ENCODE measurements around the gene SLC2A11.
A peak's percentile ranks its signal among the peaks of the same experiment; 100 is the strongest.

Gene SLC2A11

DNA sequence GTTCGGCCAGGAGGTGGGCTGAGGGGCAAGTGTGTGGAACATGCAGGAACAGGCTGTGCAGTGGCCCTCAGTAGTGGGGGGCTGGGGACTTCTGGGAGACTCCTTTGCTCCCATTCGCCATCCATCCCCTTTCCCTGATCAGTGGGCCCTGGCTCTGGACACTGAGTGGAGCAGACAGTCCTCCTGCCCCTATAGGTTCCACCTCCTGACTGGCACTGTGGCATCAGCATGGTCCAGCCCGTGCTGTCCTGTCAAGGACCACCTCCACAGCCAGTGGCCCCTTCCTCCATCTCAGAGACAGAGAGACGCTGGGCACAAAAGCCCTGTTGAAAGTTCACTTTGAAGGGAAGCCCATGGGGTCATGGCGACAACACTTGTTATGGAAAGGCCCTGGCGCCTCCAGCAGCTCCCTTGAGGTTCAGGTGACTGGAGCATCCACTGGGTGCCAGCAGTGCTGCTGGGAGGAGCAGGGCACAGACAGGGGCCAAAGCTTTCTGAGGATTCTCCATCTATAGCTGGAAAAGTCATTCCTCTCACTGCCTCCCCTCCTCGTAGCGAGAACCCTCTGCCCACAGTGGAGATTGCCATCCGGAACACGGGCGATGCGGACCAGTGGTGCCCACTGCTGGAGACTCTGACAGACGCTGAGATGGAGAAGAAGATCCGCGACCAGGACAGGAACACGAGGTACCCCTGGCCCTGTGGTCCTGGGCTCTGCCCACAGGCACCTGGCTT lies 24.5 kb upstream of the SLC2A11 start:
- no peak for DNase-seq

GRCh38 chr22:23833911-23834317 lies 23.8 kb upstream of the SLC2A11 start:
- no peak for DNase-seq

GRCh38 chr22:23834406-23834792 lies 23.3 kb upstream of the SLC2A11 start:
- no peak for DNase-seq

- no peak for DNase-seq
These were observed 22.7 kb upstream of the SLC2A11 start for GRCh38 chr22:23834793-23835483.

- DNase-seq: no peak
These were observed 22.1 kb upstream of the SLC2A11 start for GRCh38 chr22:23835484-23836144.

DNA sequence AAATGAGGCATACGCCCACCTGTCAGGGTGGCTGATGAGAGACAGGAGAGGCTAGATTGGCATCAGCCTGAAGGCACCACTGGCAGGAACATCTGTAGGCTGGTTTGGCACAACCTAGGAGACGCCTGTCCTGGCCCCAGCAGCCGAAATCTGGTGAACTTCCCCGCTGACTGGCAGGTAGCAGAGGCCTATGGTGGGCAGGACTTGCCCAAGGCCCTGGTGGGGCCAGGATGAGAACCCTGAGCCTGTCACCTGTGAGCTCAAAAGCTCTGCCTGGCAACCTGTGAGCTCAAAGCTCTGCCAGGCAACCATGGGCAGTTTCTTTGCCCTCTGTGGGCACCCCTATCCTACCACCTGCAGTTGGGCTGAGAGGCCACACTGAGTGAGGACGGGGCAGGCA lies 21.4 kb upstream of the SLC2A11 start:
- no peak for DNase-seq

DNA sequence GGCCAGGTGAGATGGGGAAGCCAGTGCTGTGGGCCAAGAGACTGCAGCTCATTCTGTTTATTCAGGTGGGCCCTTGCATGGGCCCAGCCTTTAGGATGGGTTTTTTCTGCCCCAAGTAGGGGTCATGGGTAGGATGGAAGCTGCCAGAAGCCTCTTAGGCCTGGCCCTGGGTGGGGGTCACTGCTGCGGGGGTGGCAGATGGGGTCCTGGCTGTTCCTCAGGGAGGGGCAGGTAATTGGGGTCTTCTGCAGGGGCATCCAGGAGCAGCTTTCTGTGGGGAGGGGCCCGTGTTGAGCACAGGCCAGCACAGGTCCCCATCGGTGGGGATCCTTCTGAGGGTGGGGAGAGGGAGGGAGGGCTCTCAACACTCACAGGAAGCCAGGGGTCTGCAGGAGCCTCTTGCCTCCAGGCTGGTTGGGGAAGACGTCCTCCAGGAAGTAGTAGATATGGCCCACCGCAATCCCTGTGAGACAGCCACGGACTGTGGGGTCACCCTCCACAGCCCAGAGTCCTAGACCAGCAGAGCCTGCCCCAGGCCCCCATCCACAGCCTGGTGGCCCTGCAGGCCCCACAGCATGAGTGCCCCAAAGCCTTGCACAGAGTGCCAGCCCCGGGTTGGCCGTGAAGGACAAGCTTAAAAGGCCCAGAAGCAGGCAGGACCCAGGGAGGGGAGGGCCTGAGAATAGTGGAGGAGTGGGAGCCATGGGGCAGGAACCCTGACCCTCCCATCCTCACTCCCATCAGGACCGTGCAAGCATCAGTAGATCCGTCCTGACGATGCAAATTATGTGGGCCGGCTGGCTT lies 20.8 kb upstream of the SLC2A11 start:
- DNase-seq: no peak

DNA sequence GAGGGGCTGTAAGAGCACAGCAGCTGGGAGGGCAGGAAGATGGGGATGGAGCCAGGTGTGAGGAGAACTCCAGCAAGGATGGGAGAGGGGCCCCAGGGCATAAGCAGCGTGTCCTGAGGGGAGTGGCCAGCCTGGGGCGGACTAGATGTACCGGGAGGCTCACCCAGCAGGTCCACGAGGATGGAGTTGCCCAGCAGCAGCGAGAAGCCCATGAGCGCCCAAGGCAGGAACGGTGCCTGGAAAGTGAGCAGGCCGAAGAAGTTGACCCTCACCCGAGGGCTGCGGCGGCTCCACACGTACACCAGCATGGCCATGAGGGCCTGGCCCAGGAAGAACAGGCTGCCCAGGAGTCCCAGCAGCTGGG lies 20.2 kb upstream of the SLC2A11 start:
- DNase-seq: no peak

- no peak for DNase-seq
These were observed 19.6 kb upstream of the SLC2A11 start for GRCh38 chr22:23837911-23838680.

DNA sequence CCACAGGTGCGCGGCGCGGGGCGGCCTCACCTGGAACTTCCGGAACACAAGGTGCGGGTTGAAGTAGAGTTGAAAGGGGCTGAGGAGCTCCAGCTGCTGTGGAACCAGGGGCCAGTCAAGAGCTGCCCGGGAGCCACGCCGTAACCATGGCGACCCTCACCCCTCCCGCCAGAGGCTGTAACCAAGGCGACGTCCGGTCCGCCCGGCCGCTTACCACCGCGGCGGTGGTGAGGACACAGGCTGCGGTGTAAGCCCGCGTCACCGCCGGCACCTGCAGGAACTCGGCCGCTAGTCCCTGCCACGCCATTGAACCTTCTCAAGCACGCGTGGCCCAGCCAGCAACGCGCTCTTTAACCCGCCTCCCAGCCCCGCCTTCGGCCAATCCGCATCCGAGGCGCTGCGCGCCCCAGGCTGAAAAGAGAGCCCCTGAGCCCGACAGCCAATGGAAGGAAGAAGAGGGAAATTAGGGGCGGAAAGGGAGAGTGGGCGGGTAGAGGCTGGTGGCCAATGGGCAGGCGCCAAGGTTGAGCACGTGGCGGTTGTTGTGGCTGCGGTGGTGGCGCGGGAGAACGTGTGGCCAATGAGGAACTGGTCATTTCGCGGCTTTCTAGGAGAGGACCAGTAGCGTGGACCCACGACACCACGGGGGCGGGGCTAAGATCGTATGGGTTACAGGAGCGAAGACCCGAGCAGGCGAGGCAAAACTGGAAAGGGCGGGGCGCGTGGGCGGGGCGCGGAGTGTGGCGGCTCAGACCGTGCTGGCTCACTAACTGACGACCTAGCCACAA lies 18.8 kb upstream of the SLC2A11 start, which contains the start of gene DERL3:
TSS of gene DERL3 (minus strand) at position 326 of the 788 bp plus-strand sequence. CDS start at position 307, 19 bp downstream.
- peak; percentile 98 for DNase-seq

GRCh38 chr22:23840026-23840425 lies 17.6 kb upstream of the SLC2A11 start:
- no peak for DNase-seq

DNA sequence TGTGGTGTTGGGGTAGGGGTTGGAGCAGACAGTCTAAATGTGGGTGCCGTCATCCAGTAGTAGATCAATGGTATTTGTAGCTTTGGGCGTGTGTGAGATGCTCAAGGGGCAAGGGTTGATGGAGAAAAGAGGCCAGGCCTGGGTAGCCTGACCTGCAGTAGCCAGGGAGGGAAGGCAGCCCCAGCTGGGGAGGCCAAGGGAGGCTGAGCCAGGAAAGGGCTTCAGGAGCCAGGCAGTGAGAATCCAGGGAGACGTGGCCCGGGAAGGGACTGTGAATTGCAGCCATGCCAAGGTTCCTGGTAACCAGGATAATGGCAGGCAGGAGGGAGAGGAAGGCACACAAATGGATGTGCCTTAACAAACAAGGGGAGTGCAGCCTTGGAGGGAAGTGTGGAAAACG lies 16.4 kb upstream of the SLC2A11 start:
- no peak for DNase-seq

- no peak for DNase-seq
These were observed 15.8 kb upstream of the SLC2A11 start for GRCh38 chr22:23841736-23842445.

DNA sequence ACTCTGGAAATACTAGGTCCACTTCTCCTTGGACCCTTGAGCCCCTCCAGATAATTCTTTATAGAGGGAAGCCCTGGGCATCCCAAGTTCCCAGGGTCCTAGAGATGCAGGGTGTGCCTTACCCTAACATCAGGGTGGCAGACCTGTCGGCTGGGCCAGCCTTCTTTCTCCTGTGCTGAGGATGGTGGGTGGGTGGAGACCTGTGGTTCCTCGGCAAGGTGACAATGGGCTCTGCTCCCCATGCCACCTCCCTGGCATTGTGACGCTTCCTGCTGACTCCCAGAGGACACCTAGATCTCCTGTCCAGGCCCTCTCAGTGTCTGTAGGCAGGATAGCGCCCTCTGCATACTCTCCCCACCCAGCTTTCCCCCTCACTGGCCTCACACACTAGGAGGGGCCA lies 15.1 kb upstream of the SLC2A11 start:
- no peak for DNase-seq

GRCh38 chr22:23844739-23845202 lies 12.9 kb upstream of the SLC2A11 start:
- no peak for DNase-seq

DNA sequence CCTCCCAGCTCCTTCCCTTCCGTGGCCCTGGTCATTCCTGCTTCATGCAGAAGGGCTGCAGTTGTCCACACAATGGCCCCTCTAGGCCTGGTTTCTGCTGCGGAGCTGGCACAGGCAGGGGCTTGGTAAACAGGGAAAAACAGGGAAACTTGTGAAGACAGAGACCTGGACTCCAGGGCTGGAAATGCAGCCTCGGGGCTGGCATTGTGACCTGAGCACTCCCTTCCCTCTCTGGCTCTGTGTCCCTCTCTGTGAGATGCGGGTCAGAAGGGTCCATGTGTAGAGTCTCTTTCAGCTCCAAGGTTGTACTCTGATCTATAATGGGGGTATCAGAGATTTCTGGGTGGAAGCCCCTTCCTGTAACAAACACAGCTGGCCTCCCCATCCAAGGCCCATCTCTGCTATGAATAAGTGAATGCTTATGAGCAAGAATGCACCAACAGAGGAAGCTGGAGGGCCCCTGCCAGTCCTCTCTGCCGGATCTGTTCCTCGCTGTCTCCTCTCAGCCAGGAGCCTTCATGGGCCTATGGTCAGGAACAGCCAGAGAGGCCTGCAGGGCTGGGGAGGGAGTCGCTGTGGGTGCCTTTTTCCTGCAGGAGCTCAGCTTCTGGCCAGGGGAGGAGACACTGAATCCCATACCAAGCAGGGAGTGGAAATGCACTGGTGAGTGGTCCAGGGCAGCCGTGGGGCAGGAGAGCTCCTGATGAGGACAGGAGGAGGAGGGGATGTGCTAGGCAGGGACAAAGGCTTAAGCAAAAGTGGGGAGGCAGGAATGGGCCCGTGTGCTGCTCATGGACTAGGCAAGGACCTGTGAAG lies 12.2 kb upstream of the SLC2A11 start:
- DNase-seq: no peak

GRCh38 chr22:23846081-23846469 lies 11.6 kb upstream of the SLC2A11 start:
- no peak for DNase-seq

DNA sequence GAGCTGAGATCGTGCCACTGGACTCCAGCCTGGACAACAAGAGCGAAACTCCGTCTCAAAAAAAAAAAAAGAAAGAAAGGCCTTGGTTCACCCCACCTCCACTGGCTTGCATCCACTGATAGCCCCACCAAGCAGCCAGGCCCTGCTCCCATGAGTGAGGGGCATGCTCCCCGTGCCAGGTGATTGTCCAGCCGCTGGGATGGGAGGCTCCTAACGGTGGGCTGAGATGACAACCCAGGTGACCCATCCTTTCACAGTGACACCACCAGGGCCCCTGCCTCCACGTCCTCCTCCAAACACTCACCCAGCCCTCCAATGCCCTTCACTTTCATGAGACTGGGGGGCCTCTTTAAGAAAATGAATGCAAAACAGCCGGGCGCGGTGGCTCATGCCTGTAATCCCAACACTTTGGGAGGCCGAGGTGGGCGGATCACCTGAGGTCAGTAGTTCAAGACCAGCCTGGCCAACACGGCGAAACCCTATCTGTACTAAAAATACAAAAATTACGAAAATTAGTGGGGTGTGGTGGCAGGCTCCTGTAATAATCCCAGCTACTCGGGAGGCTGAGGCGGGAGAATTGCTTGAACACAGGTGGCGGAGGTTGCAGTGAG lies 10.3 kb upstream of the SLC2A11 start:
- DNase-seq: no peak

All from CD4-positive, alpha-beta T cell treated with Interleukin-17A for 1 hour (primary cell).